ENCODE results near the gene ASPDH. TPM values are rescaled to one million over a fixed set of nuclear protein-coding genes. Genes with fewer than 3 reads are reported as not detected.

ASPDH gene
- polyA plus RNA-seq, 2 of the 4 experiments (the other 2 are of a cell fraction): not detected

DNA sequence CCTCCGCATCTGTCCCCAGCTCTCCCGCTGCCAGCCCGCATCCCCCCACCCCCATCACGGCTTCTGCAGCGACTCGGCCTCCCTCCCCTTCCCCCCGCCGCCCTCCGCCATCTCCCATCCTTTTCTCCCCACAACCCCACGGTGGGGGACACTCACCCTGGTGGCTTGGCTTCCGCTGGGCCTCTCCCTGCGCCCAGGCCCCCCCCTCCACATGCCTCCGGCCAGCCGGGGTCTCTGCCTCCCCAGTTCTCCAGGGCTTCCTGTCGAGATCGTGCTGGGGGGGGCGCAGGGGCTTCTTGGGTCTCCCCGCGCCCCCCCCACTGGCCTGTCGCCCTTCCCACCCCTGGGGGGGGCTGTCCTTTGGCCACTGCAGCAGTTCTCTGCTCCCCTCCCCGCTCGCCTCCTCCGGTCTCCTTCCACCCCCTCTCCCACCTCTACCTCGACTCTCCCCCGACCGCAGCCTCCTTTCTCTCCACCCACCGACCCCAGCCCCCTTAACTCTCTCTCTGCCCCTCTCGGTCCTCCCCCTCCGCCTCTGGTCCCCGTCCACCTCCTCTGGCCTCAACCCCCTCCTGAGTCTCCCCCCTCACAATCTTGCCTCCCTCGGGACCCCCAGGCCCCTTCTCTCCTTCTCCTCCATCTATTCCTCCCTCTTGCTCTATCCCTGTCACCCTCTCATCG lies 37.5 kb upstream of the ASPDH start:
- DNase-seq (ENCODE audit: low read depth in 1 of 2, low spot score in 1 of 2) (no peak), ATAC-seq (no peak), FAIRE-seq (no peak)
- POLR2A ChIA-PET: interaction anchor here (0.6 kb wide), 1 partner anchor 253 kb away, joined by 5 read pairs; no protein-coding TSS in a partner anchor
- WGBS (ENCODE audit: missing lambda C conversion rate): 76% methylated on average over 9 of the region's 32 CpGs
- Histone ChIP-seq H3K4me1 (peaks cover 7% of the 10 kb centered on the region; the same call in 2 of the 3 replicates), H3K27ac (no peak overlapping the region), H3K9me3 (no peaks in the 10 kb centered on the region), H3K4me2 (peak overlapping the region; percentile 47; the same call in 2 of the 3 replicates), H3K4me3 (no peak overlapping the region)
- CTCF ChIA-PET: interaction anchor here (4.8 to 11.8 kb wide), 2 partner anchors 10 to 13 kb away, joined by 63 to 355 read pairs; no protein-coding TSS in a partner anchor
- TF ChIP-seq HOXB13 (CRISPR knock-in tag; IDR thresholded peaks at IDR 0.05; ENCODE audit: low read depth) (no peak), CHD4 (IDR thresholded peaks at IDR 0.05; ENCODE audit: borderline replicate concordance) (no peak)

- FAIRE-seq (no peak), ATAC-seq (peak in 1 of 2 experiments; percentile 2; a peak in 1 of 6 replicates), DNase-seq (ENCODE audit: low read depth in 1 of 2, low spot score in 1 of 2) (no peak)
- no peak overlapping the region for H3K27ac ChIP-seq
- H3K4me1 ChIP-seq: peaks cover 3% of the 10 kb centered on the region; the same call in 2 of the 3 replicates
- TF ChIP-seq JUNB (IDR thresholded peaks at IDR 0.05) (no peak), GATA3 (IDR thresholded peaks at IDR 0.05; ENCODE audit: borderline replicate concordance) (no peak), ZNF302 (CRISPR knock-in tag; IDR thresholded peaks at IDR 0.05) (no peak), RNF2 (IDR thresholded peaks at IDR 0.05; ENCODE audit: borderline replicate concordance, low read depth) (no peak), CHD4 (IDR thresholded peaks at IDR 0.05; ENCODE audit: borderline replicate concordance) (no peak), SREBF2 (IDR thresholded peaks at IDR 0.05) (no peak), POLR2AphosphoS2 (conservative IDR thresholded peaks at IDR 0.05; ENCODE audit: low read length) (no peak), HOXB13 (CRISPR knock-in tag; IDR thresholded peaks at IDR 0.05; ENCODE audit: low read depth) (no peak), USF2 (IDR thresholded peaks at IDR 0.05) (no peak), E2F6 (IDR thresholded peaks at IDR 0.05; ENCODE audit: borderline replicate concordance, low read depth) (no peak), HDAC2 (IDR thresholded peaks at IDR 0.05) (no peak)
- TF ChIP-seq, protein P1, sequence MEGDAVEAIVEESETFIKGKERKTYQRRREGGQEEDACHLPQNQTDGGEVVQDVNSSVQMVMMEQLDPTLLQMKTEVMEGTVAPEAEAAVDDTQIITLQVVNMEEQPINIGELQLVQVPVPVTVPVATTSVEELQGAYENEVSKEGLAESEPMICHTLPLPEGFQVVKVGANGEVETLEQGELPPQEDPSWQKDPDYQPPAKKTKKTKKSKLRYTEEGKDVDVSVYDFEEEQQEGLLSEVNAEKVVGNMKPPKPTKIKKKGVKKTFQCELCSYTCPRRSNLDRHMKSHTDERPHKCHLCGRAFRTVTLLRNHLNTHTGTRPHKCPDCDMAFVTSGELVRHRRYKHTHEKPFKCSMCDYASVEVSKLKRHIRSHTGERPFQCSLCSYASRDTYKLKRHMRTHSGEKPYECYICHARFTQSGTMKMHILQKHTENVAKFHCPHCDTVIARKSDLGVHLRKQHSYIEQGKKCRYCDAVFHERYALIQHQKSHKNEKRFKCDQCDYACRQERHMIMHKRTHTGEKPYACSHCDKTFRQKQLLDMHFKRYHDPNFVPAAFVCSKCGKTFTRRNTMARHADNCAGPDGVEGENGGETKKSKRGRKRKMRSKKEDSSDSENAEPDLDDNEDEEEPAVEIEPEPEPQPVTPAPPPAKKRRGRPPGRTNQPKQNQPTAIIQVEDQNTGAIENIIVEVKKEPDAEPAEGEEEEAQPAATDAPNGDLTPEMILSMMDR (IDR thresholded peaks at IDR 0.05): no peak
- WGBS (ENCODE audit: missing lambda C conversion rate): 75% methylated on average over 8 of the region's 8 CpGs
- ChIA-PET CTCF (interaction anchor here (1.0 to 18.0 kb wide), 4 partner anchors 6 to 174 kb away, joined by 3 to 355 read pairs (median 34); no protein-coding TSS in a partner anchor), POLR2A (no interaction called here)
- H3K4me3 ChIP-seq: no peak overlapping the region
- no peak overlapping the region for H3K4me2 ChIP-seq
- no peaks in the 10 kb centered on the region for H3K9me3 ChIP-seq
Observed at GRCh38 chr19:50550594-50550966, 36.9 kb upstream of the ASPDH start.

- 46% methylated on average over 17 of the region's 17 CpGs for WGBS (ENCODE audit: missing lambda C conversion rate)
- no peak overlapping the region for H3K27ac ChIP-seq
- FAIRE-seq (no peak), ATAC-seq (peak; percentile 33 to 44; a peak in 4 of 6 replicates), DNase-seq (ENCODE audit: low read depth in 1 of 2, low spot score in 1 of 2) (no peak)
- CTCF ChIA-PET: interaction anchor here (0.7 to 18.0 kb wide), 7 partner anchors 7 to 181 kb away, joined by 3 to 355 read pairs (median 4); no protein-coding TSS in a partner anchor
- peaks cover 3% of the 10 kb centered on the region; the same call in 1 of the 3 replicates for H3K4me1 ChIP-seq
- TF ChIP-seq FOXS1 (CRISPR knock-in tag; IDR thresholded peaks at IDR 0.05) (no peak), KDM1A (IDR thresholded peaks at IDR 0.05; ENCODE audit: low read depth) (peak; percentile 25; the same call in 1 of the 2 replicates)
- POLR2A ChIA-PET: no interaction called here
- H3K4me3 ChIP-seq: no peak overlapping the region
- H3K9me3 ChIP-seq: no peaks in the 10 kb centered on the region
- H3K4me2 ChIP-seq: no peak overlapping the region
Observed at GRCh38 chr19:50549927-50550593, 36.3 kb upstream of the ASPDH start.

Measured in A549 (cell line).